HS-27A (cell line): ENCODE measurements around the gene PHYH.
"Not testable (repeated sequence)": the region's sequence is repeated elsewhere in the genome, so short reads cannot be mapped to it uniquely, and the experiment has no call there.

Source experiments
- DNase-seq: peaks from one replicate; pipeline ENCODE4 v3.0.0-alpha.2; 2012; ENCODE audit warnings: low read depth, missing footprints

Gene PHYH

DNA sequence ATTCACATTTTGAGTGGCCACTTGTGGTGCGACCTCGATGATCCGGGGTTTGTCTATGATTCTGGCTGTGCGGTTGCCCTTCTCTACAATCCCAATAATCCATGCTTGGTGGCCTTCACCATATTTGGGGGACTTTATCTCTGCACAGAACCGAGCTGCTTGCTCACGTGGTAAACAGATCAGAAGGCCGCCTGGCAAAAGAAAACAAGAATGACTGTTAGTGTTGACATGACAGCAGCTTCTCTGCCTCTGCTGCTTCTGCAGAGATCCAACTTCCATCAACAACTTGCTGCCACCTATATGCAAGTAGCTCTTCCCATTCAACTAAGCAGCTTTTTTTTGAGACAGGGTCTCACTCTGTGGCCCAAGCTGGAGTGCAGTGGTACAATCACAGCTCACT is 19.3 kb upstream of the PHYH start:
- DNase-seq, result no peak

DNA sequence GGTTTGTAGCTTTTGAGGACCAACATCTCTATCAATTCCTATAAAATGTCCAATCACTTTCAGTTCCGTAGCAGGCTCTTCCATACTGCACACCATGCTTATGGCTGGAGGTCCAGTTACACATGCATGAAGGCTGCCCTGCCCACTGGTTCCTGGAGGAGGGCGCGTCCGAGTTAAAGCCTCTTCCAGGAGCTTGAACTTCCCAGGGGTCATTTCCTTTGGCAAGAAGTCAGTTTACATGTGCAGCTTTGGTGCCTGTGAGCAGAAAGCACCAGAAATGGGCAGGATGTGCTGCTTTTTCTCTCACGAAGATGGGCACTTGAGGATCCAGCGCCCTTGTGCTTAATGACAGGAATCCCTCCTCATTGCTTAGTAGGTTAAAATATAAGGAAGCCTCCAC is 17.6 kb upstream of the PHYH start:
- no peak for DNase-seq

GRCh38 chr10:13316635-13317311 is 16.9 kb upstream of the PHYH start:
- no peak for DNase-seq

DNA sequence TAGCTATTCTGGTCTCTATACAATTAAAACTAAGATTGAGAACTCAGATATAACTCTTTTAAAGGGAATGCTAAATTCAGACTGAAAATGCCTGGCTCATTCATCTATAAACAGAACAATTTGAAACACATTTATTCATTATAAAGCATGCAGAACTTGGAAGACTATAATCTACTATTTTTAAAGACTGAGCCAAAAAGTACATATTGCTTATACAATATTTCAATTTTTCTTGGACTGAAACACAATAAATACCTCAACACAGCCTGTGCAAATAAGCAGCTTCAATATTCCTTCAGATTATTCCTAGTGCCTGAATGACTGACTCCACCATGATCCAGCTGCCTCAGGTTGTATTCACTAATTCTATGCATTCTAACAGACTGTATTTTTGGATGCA is 15.5 kb upstream of the PHYH start:
- DNase-seq, result no peak

DNA sequence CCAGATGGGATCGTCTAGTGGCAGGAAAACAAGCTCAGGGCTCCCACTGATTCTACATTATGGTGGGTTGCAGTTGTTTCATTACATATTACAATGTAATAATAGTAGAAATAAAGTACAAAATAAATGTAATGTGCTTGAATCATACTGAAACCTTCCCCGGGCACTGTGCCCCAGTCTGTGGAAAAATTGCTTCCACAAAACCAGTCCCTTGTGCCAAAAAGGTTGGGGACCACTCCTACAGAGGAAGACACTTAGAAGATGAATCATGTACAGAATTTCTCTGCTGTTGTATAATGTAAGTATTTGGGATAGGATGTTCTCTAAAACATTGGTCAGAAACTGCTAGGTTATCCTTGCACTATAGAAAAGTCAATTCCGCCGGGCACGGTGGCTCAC is 11.3 kb upstream of the PHYH start:
- DNase-seq, result no peak

DNA sequence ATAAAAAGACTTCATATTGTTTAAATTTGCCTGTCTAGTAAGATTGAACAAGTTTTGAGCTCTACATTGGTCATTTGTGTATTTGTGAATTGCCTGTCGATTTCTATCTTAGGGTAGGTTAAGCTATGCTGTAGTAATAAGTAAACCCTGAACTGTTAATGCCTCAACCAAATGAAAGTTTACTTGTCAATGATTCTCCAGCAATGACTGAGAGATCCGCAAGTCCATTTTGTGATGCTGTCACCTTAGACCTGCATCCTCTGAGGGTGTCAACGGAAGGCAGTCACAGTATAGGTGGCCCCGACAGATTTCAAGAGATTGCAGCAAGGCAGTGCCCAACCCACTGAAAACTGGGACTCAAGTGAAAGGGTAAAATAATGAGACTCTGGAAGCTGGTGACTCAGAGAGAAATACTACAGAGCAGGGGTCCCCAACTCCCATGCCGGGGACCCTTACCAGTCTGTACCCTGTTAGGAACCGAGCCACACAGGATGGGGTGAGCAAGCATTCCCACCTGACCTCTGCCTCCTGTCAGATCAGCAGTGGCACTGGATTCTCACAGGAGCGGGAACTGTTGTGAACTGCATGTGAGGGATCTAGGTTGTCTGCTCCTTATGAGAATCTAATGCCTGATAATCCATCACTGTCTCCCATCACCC is 10.8 kb upstream of the PHYH start:
- DNase-seq, result no peak

- DNase-seq, result no peak
These were observed 9.9 kb upstream of the PHYH start for GRCh38 chr10:13309792-13310191.

DNA sequence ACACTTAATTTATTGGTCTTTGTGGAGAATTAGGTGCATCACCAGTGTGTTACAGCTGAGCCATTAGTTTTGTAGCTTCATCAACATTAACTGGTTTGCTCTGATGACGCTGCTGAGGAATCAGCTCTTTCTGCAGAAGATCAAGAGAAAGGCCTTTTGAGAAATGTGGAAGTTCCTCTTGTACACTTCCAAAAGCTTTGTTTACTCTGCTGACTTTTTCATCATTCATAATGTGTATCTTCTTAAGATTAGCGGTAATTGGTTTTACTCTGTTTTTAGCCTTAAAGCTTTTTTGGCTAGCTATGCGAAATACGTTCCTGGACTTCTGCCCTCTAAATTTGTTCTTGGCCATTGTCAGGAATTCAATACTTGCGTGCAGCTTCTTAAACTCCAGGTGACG is 8.2 kb upstream of the PHYH start:
- no peak for DNase-seq

GRCh38 chr10:13306103-13306502 is 6.2 kb upstream of the PHYH start:
- DNase-seq, result no peak

DNA sequence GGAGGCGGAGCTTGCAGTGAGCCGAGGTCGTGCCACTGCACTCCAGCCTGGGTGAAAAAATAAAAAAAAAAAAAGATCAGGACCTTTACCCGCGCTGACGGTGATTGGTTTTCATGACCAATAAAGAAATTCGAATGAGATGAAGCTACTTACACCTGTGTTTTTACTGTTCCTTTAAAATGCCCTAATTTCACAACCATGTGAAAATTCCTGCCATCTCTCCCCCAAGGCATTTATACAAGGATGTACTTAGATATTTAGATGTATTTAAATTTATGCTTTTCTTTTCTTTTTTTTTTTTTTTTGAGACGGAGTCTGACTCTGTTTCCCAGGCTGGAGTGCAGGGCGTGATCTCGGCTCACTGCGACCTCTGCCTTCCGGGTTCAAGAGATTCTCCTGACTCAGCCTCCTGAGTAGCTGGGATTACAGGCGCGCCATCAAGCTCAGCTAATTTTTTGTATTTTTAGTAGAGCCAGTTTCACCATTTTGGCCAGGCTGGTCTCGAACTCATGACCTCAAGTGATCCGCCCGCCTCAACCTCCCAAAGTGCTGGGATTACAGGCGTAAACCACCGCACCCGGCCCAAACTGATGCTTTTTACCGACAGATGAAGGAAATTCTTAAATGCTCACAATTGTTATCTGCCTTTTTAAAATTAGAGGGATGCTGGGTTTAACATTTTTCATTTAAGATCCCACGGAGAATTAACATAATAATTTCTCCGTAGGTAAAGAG is 3.1 kb upstream of the PHYH start:
- DNase-seq, result no peak

GRCh38 chr10:13298748-13299436 is 972 bp downstream of the PHYH start:
- DNase-seq, result no peak

DNA sequence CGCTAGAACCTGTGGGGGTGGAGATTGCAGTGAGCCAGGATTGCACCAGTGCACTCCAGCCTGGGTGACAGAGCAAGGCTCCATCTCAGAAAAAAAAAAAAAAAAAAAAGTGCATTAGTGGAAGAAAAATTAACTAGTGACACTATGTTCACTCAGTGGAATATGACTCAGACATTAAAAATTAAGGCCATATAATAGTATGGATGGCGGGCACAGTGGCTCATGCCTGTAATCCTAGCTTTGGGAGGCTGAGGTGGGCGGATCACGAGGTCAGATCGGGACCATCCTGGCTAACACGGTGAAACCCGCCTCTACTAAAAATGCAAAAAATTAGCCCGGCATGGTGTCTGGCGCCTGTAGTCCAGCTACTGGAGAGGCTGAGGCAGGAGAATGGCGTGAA is 3.4 kb downstream of the PHYH start:
- no peak for DNase-seq

- no peak for DNase-seq
These were observed 5.1 kb downstream of the PHYH start for GRCh38 chr10:13294784-13295183.

DNA sequence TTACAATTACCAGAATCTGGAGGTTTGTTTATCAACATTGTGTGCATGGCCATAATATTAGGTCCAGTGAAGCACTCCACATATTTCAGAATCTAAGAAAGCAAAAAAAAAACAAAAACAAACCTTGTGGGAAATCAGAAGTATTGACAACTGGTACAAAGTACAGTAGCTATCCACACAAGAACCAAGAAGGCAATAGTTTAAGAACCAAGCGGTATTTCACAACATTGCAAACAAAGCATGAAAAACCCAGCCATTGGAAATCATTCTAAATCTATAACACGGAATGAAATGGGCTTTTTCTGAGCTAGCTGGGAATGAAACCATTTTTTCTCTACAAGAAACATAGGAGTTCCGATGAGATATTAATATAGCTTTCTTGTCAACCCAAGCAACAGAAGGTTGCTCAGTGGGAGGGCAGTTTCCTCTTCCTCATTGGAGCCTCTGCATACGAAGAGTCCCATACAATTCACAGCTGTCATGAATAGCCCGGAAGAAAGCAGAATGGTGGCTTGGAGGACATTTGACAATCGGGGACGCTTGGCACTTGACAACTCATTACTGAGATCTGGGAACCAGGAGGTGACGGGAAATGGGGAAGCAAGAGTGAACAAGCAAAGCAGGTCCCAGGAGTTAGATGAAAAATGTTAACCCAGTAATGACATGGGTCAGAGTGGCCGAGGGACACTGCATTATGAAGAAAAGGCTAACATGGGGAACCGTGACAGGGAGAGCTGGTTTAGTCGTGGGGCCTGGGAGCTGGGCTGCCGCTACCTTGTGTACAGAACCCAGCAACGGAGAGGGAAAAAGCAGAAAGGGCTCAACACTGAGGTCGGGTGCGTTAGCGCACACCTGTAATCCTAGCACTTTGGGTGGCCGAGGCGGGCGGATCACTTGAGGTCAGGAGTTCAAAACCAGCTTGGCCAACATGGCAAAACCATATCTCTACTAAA is 7.8 kb downstream of the PHYH start:
- no peak for DNase-seq

DNA sequence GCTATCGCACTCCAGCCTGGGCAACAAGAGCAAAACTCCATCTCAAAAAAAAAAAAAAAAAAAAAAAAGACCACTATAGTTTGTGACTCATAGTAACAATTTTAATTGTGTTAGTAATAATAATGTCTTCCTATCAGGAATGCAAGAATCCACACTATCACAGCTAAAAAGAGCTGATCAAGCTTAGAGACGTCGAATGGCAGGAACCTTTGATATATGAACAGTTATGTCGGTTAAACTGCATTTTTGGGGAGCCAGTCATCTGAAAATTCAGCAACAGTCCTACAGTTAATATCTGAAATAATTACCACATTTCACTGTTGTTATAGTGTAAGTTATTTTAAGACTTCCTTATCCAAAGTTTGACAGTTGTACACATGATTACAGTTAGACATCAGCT is 8.8 kb downstream of the PHYH start:
- no peak for DNase-seq

DNA sequence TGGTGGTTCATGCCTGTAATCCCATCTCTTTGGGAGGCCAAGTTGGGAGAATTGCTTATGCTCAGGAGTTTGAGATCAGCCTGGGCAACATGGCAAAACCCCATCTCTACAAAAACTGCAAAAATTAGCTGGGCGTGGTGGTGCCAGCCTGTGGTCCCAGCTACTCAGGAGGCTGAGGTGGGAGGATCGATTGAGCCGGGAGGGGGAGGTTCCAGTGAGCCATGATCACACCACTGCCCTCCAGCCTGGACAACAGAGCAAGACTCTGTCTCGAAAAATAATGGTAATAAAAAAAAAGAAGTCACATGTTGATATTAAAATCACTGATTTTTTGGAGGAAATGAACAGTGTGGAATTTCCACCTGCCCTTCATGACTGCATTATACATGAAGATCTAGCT is 15.8 kb downstream of the PHYH start:
- DNase-seq, result no peak

GRCh38 chr10:13282348-13282747 is 17.5 kb downstream of the PHYH start:
- DNase-seq, result not testable (repeated sequence)

- DNase-seq, result no peak
These were observed 23.0 kb downstream of the PHYH start for GRCh38 chr10:13276749-13277365.

- DNase-seq, result not testable (repeated sequence)
These were observed 23.7 kb downstream of the PHYH start for GRCh38 chr10:13276146-13276545.

DNA sequence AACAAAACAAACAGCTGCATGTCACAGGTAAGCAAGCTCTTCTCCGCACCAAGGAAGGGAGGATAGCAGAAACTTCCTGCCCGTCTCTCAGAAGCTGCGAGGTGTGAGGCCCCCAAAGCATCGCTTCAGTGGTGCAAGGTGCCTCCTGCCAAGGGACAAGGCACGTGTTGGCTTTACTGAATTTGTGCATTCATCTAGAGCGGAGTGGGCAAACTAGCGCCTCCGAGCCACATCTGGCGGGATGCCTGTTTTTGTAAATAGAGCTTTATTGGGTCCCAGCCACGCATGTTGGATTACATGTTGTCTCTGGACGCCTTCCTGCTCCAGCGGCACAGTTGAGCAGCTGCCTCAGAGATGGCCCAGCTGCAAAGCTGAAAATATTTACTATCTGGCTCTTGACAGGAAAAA is 27.7 kb downstream of the PHYH start:
- DNase-seq, result no peak

GRCh38 chr10:13271552-13272163 is 28.2 kb downstream of the PHYH start:
- no peak for DNase-seq
